D341Med (cell line): Measurements from ENCODE around the gene MPZL1.
A peak's percentile ranks its signal among the peaks of the same experiment; 100 is the strongest.

ENCODE experiments used
- DNase-seq: peaks from one replicate; pipeline ENCODE4 v3.0.0; 2012; ENCODE audit warnings: low spot score

MPZL1 gene

GRCh38 chr1:167721617-167722151 is at the start of gene MPZL1:
Gene MPZL1 (plus strand): TSS chr1:167721982. CDS start chr1:167722152, 170 bp downstream.
- peak; percentile 100 for DNase-seq

GRCh38 chr1:167672831-167673230 is 49.0 kb upstream of the MPZL1 start:
- no peak for DNase-seq

DNA sequence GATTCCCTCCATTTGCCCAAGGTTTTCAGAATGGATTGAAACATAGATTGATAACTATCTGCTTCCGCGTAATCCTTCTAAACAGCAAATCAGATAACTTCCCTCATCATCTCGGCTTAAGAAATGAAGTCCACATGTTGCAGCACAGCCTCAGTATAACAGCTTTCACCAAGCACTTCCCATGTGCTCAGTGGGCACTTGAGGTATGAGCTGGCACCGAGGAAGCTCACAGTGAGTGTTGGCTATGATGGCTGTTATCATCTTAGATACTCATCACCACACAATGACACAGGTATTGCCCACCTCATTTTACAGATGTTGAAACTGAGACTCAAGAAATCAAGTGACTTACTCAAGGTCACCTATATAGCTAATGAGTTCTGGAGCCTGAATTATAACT is 48.5 kb upstream of the MPZL1 start:
- no peak for DNase-seq

- DNase-seq = no peak
These were observed 47.6 kb upstream of the MPZL1 start for GRCh38 chr1:167674156-167674555.

GRCh38 chr1:167675440-167675839 is 46.3 kb upstream of the MPZL1 start:
- no peak for DNase-seq

DNA sequence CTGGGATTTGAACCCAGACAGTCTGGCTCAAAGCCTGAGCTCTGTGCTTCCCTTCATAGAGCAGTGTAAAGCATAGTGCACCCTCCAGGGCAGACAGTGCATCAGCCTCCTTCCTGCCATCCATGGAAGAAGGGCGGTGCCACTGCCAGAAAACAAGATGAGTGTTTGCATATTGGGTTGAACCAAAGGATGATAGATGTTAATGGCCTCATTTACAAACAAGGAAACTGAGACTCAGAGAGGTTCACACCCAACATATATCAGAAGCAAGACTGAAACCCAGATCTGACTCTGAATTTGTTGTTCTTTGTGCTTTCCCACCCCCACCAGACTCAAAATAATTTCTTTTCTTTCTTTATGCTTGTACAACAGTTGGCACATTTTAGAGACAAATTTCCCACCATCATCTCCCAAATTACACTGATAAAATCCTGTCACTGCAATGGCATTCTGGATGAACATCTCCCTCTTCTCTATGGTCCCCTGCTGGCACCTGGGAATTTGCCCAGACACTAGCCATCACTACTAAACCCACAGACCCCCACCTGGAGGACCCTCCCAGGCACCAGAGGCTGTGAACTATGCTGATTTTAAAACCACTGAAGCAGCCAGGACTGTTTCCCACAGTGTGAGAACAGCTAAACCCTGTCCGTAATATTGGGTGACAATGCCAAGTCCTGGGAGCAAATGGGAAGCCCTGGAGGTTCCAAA is 45.4 kb upstream of the MPZL1 start:
- no peak for DNase-seq

DNA sequence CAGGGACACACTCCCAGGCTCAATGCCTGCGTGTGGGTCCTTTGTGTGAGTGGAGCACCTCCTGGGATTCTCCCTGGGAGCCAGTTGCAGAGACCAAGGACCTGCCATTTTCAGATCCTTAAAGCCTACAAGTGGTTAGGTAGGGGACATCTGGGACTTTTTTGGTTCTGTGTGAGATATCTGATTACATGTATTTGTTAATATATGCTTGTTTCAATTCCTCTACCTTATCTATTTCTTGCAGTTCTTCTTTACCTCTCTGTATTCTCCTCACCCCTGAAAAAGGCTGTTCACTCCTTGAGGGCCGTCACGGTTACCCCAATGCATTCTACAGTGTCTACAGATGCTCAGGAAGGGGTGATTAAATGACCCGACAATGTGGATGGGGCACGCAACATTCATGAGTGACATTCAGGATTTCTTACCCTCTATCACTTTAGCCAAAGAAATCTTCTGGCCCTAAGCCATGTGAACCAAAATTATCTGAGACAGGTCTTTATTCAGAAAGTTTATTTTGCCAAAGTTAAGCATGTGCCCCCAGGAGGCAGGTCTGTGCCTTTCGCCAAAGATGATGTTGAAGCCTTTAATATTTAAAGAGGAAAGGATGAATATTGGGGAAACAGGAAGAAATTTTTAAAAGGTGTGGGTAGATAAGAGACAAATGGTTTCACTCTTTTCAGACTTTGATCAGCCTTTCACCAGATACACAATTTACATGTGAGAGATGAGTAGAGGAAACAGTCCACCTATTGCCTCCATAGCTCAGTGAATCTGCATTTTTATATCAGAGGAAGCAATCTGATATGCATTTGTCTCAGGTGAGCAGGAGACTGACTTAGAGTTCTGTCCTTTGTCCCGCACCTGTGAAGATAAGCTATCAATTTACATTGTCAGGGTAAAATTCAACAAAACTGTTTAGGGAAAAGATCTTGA is 44.6 kb upstream of the MPZL1 start:
- no peak for DNase-seq

DNA sequence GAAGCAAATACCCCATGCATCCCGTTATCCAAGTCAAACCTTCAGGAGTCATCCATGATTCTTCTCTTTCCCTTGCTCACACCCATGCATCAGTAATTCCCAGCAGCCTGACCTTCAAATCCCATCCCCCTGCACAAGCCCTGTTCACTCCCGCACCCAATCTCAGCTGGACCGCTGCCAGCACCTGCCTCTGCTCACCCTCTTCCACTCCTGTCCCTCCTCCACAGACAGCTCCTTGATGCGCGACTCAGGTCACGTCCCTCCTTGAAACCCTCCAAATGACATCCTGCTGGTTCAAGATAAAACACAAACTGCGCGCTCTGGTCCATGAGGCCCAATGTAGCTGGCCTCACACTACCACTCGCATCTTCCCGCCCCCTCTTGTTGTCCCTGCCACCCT is 43.4 kb upstream of the MPZL1 start:
- DNase-seq = no peak

- no peak for DNase-seq
These were observed 42.9 kb upstream of the MPZL1 start for GRCh38 chr1:167678838-167679237.

GRCh38 chr1:167679714-167680113 is 42.1 kb upstream of the MPZL1 start:
- DNase-seq = no peak

- DNase-seq = no peak
These were observed 40.8 kb upstream of the MPZL1 start for GRCh38 chr1:167681024-167681423.

DNA sequence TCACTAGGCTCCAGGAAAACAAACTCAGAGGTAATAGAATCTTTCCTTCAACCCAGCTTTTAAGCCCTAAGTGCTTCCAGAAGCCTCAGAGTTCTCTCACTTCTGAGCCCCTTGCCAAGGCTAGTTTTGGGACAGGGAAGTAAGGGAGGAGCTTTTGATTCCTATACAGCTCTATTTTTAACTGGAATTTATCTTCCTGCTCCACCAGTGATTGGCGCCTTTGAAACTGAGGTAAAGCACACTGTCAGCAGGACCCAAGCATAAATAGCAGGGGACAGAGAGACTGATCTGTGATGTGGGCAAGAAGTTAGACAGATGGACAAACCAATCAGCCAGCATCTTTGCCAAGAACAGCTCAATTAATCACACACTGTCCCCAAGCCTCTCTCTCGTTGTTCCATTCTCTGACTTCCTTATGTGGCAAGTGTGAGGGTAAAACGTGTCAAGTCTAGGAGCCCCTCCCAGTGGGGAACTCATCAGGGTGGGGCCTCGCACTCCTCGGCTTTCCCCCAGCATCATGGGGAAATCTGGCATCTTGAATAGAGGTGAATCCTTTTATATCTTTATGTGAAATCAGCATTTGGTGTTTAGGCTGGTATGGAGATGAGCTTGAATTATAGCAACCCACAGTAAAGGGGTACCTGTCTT is 40.2 kb upstream of the MPZL1 start:
- no peak for DNase-seq

DNA sequence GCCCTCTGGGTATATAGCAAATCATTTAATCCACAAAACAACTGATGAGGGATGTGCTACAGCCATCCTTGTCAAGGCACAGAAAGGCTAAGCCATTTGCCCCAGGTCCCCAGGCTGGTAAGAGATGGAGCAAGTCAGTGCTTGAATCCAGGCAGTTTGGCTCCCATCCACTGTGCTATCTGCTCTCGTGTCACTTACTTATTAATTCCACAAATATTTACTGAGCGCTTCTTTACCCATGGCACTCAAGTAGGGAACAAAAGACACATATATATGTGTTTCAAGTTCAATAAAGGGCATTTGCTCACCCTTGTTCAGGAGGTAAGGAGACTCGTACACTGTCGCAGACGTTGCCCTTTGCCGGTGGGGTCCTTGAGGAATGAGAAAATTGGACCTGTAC is 38.6 kb upstream of the MPZL1 start:
- no peak for DNase-seq

- DNase-seq = no peak
These were observed 37.9 kb upstream of the MPZL1 start for GRCh38 chr1:167683641-167684502.

DNA sequence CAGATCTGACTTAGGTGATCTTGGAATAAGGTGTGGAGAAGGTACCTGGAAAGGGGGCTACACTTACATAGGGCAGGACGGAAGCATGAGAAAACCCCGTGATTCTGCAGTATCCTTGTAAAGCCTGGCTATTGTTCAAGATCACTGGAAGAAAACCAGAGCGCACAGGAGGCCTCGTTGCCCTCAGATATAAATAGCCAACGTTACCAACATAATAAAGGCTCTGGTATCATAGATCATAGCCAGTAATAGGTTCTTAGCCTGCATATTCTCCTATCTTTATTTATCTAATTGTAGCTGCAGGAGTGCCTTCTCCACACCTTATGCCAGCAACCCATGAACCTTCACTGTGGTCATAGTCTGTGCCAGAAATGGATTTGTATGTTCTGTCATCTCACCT is 35.9 kb upstream of the MPZL1 start:
- no peak for DNase-seq

GRCh38 chr1:167687919-167688519 is 33.8 kb upstream of the MPZL1 start:
- DNase-seq = peak; percentile 81

DNA sequence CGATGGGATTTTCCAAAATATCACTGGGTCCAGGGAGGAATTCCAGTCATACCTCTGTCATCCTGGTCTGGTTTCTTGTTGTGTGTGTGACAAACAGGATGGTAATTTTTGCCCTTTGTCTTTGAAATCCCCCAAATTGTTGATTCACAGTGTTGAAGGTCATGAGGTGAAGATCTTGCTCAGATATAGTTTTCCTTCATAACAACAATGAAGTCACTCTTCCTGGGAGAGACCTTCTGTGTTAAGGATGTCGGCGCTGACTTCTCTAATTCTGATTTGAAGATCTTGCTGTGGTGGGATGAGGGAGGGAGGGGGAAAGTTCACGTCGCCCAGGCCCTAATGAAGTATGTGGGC is 32.2 kb upstream of the MPZL1 start:
- DNase-seq = no peak

GRCh38 chr1:167690053-167690452 is 31.7 kb upstream of the MPZL1 start:
- no peak for DNase-seq

DNA sequence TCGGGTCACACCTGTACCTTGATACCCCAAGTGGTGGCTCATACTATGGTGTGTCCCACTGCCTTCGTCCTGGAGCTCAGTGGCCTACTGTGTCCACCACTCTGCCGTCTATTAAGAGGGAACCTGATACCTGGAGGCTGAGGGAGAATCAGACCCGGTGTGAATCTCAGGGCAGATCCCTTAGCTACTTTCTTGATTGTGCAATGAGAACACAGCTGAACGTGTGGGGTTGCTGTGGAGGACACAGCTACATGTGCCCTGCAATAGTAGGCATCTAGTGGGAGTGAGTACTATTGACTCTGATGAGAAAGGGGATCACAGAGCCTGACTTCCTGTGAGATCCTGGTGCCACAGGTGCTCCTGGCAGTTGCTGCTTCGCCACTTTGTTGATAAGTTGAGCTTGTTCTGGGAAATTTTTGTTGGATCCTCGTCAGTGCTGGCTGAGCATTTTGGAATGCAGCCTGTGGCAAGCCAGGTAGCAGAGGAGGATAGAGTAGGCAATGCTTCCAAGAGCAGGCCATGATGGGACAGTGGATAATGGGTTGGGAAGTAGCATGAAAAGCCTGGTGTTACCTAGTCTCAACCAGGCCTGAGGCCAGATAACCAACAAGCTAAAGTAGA is 28.2 kb upstream of the MPZL1 start:
- DNase-seq = no peak

GRCh38 chr1:167694691-167695090 is 27.1 kb upstream of the MPZL1 start:
- DNase-seq = no peak

- no peak for DNase-seq
These were observed 26.6 kb upstream of the MPZL1 start for GRCh38 chr1:167695147-167695546.
